PC-9 (cell line): Measurements from ENCODE around the gene MRPL14.

Experiments
- EZH2 ChIP-seq: fragments of 200-600 bp; sonication (generic); IDR thresholded peaks from 2 replicates; pipeline ENCODE4 v1.8.0; 2017; ENCODE audit warnings: antibody characterized with exemption, low read depth
- TF ChIP-seq, protein P1 (sequence below): fragments of 200-600 bp; sonication (generic); conservative IDR thresholded peaks from 2 replicates; pipeline ENCODE4 v1.6.1; 2017; ENCODE audit warnings: mixed run types, antibody characterized with exemption, mild to moderate bottlenecking, moderate library complexity

DNA sequence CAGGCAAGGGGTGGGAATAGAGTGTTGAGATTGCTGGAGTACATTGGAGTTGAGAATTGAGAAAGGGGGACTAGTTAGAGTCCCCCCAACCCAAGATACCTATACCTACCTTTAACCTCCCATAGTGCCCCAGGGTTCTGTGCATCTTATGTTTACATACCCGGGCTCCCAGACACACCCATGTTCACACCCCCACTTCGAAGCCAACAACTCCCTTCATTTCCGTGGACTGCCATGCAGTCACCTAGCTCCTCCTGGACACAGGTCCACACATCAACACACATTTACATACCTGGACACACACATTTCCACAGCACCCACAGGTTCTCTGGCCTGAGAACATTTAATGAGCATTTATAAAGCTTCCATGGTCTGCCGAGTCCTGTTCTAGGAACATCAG lies 5.2 kb upstream of the MRPL14 start:
- TF ChIP-seq, protein P1, sequence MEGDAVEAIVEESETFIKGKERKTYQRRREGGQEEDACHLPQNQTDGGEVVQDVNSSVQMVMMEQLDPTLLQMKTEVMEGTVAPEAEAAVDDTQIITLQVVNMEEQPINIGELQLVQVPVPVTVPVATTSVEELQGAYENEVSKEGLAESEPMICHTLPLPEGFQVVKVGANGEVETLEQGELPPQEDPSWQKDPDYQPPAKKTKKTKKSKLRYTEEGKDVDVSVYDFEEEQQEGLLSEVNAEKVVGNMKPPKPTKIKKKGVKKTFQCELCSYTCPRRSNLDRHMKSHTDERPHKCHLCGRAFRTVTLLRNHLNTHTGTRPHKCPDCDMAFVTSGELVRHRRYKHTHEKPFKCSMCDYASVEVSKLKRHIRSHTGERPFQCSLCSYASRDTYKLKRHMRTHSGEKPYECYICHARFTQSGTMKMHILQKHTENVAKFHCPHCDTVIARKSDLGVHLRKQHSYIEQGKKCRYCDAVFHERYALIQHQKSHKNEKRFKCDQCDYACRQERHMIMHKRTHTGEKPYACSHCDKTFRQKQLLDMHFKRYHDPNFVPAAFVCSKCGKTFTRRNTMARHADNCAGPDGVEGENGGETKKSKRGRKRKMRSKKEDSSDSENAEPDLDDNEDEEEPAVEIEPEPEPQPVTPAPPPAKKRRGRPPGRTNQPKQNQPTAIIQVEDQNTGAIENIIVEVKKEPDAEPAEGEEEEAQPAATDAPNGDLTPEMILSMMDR = no peak
- TF ChIP-seq EZH2 = no peak
